AG04449 (cell line): ENCODE data around the gene COMMD7.
A peak's percentile ranks its signal among the peaks of the same experiment; 100 is the strongest.

ENCODE experiments used
- CTCF ChIA-PET: fragments of 350-600 bp; formaldehyde crosslinking; extraction: SDS; loops from one replicate; lab custom pipeline; 2021; ENCODE audit warnings: antibody characterized with exemption; lab: Yijun Ruan, JAX
- POLR2A ChIA-PET: fragments of 400-600, 350-600 bp; formaldehyde crosslinking; extraction: SDS; loops from one replicate; lab custom pipeline; 2020; ENCODE audit warnings: antibody characterized with exemption, inconsistent platforms; lab: Yijun Ruan, JAX
- DNase-seq: peaks from one replicate; pipeline ENCODE4 v3.0.0-alpha.2; 2010; ENCODE audit warnings: low read depth, low spot score
- H3K4me3 ChIP-seq: 2 replicates; pipeline ENCODE4 v1.5.1; 2011; ENCODE audit warnings: low read depth, mild to moderate bottlenecking, control low read depth, low read length
- CTCF ChIP-seq: IDR thresholded peaks from one replicate; pipeline ENCODE4 v1.5.1; 2011; ENCODE audit warnings: mild to moderate bottlenecking, moderate library complexity, low read length, control low read depth, inconsistent platforms; ENCODE audit not compliant: insufficient read depth; ENCODE audit errors: missing control alignments

Gene COMMD7

DNA sequence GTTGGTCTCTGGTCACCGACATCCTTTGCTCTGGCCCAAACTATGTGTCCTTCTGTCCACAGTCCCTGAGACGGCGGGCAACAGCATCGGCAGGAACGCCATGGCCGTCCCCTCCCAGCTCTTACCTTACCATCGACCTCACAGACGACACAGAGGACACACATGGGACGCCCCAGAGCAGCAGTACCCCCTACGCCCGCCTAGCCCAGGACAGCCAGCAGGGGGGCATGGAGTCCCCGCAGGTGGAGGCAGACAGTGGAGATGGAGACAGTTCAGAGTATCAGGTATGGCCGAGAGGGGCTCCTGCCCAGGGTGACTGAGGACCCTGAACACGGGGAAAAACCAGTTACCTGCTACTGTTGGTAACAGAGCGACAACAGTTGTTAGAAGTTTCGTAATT lies 43.9 kb upstream of the COMMD7 start:
- no peak for DNase-seq
- ChIA-PET CTCF (interaction anchor here (3.7 to 4.8 kb wide), 3 partner anchors 9 to 114 kb away, joined by 26 to 90 read pairs (median 28); partner anchors contain the start of gene C20orf203), POLR2A (no interaction called here)
- TF ChIP-seq CTCF: no peak
- no peak overlapping the region for H3K4me3 ChIP-seq

DNA sequence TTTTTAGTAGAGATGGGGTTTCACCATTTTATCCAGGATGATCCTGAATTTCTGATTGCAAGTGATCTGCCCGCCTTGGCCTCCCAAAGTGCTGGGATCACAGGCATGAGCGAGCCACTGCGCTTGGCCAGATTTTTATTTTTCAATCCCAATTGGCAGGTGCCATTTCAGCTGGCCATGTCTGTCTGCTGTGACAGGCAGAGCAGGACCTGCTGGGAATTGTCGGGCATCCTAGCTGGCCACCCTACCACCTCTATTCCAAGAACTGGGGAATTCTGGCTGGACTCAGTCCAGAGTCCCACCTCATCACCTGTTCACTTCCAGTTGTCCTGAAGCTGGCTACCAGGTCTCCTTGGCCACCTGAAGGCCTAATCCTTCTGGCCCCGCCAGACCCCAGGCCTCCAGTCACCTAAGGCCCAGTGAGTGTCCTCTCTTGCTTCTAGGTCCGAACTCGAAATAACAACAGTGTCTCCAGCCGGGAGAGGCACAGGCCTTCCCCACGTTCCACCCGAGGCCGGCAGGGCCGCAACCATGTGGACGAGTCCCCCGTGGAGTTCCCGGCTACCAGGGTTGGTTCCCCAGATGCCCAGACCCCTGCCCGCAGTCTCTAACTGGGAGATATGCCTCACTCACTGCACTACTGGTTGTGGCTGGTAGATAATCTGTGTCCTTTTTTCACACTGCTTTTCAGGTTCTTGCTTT lies 42.9 kb upstream of the COMMD7 start:
- CTCF ChIA-PET: interaction anchor here (4.8 kb wide), 2 partner anchors 8 to 113 kb away, joined by 26 to 90 read pairs; partner anchors contain the start of gene C20orf203
- no peak for TF ChIP-seq CTCF

DNA sequence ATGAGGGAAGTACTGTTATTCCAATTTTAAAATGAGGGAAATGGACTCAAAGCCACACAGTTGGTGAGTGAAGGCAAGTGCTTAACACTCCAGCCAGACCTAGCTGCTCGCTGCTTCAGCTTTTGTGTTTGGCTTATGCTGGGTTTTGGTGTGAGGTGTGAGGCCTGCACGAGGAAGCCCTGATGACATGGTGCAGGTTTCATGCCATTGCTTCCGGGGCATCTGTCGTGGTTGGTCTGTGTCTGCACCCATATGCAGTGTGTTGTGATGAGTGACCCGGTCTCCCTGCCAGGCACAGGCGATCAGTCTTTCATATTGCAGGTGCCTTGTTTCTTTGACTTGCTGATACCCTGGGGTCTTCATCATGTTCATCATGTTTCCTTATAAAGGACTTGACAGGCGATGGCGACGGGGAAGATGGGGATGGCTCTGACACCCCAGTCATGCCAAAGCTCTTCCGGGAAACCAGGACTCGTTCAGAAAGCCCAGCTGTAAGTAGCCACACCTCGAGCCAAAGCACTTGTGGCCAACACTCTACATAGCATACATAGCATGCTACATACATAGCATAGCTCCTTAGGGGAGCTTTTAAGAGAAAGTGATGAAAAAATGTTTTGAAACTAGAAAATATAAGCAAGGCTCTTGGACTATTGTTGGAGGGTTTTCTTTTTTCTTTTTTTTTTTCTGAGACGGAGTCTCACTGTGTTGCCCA lies 41.3 kb upstream of the COMMD7 start:
- DNase-seq: peak; percentile 23
- no peak for TF ChIP-seq CTCF
- no peak overlapping the region for H3K4me3 ChIP-seq
- ChIA-PET CTCF (interaction anchor here (0.7 to 1.8 kb wide), 6 partner anchors 9 to 119 kb away, joined by 3 to 4 read pairs (median 4); partner anchors contain the start of gene C20orf203), POLR2A (no interaction called here)

More for the DNA sequence above, 42.9 kb upstream of the COMMD7 start:
- DNase-seq: no peak
- POLR2A ChIA-PET: no interaction called here
- H3K4me3 ChIP-seq: no peak overlapping the region

GRCh38 chr20:32780749-32781655 lies 37.7 kb upstream of the COMMD7 start:
- POLR2A ChIA-PET: no interaction called here

DNA sequence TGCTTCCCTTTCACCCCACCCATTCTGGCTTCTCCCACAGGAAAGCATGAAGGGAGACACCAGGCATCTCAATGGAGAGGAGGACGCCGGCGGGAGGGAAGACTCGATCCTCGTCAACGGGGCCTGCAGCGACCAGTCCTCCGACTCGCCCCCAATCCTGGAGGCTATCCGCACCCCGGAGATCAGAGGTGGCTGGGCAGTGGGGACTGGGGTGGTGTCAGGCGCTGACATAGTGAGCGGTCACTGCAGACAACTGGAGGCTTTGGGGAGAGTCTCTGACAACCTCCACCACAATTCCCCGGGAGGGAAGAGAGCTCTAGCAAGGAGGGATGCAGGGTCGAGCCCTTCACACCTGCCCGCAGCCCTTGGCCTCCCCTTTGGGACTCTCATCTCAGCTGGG lies 37.0 kb upstream of the COMMD7 start:
- H3K4me3 ChIP-seq: no peak overlapping the region
- POLR2A ChIA-PET: no interaction called here
- CTCF ChIA-PET: interaction anchor here (3.2 to 9.3 kb wide), 3 partner anchors 8 to 107 kb away, joined by 19 to 437 read pairs (median 90); partner anchors contain the start of gene C20orf203
- no peak for DNase-seq
- no peak for TF ChIP-seq CTCF

More at GRCh38 chr20:32780749-32781655, 37.7 kb upstream of the COMMD7 start:
- no peak overlapping the region for H3K4me3 ChIP-seq
- TF ChIP-seq CTCF: no peak
- DNase-seq: no peak
- CTCF ChIA-PET: interaction anchor here (1.2 to 9.3 kb wide), 4 partner anchors 7 to 108 kb away, joined by 3 to 437 read pairs (median 54); partner anchors contain the start of gene C20orf203
